Measurements from ENCODE around the gene TNFRSF8. TPM values are rescaled to one million over a fixed set of nuclear protein-coding genes. Genes with fewer than 3 reads are reported as not detected.

The TNFRSF8 gene
- total and polyA plus RNA-seq, 2 donors = 0.94 to 3.3 TPM

- WGBS = 85% methylated on average over 24 of the region's 24 CpGs
- H3K4me3 ChIP-seq (ENCODE audit: low read length in 2 of 2) = no peak overlapping the region
- peaks cover 35 to 81% of the 10 kb centered on the region in 2 donors for H3K4me1 ChIP-seq (ENCODE audit: control insufficient read depth in 2 of 2, insufficient read depth in 2 of 2, low read length in 2 of 2)
- H3K9me3 ChIP-seq (ENCODE audit: control insufficient read depth in 2 of 2, insufficient read depth in 1 of 2, low read length in 1 of 2) = no peaks in the 10 kb centered on the region
- no peaks in the 10 kb centered on the region for H3K36me3 ChIP-seq (ENCODE audit: control insufficient read depth in 2 of 2, insufficient read depth in 2 of 2, low read length in 1 of 2)
- no peaks in the 10 kb centered on the region for H3K27me3 ChIP-seq (ENCODE audit: control insufficient read depth in 2 of 2, insufficient read depth in 1 of 2, low read length in 1 of 2)
- DNase-seq (ENCODE audit: low read depth in 6 of 9, low spot score in 9 of 9) = peak in 1 of 9 donors; percentile 34
- H3K27ac ChIP-seq (ENCODE audit: low read depth in 1 of 2, low read length in 1 of 2) = peak overlapping the region; percentile 61 to 84
Measured at GRCh38 chr1:12177156-12177998, 114.3 kb downstream of the TNFRSF8 start.

GRCh38 chr1:12177999-12178441 is 114.9 kb downstream of the TNFRSF8 start:
- H3K4me3 ChIP-seq (ENCODE audit: low read length in 2 of 2) = no peak overlapping the region
- WGBS = 44% methylated on average over 14 of the region's 14 CpGs
- H3K27me3 ChIP-seq (ENCODE audit: control insufficient read depth in 2 of 2, insufficient read depth in 1 of 2, low read length in 1 of 2) = no peaks in the 10 kb centered on the region
- H3K36me3 ChIP-seq (ENCODE audit: control insufficient read depth in 2 of 2, insufficient read depth in 2 of 2, low read length in 1 of 2) = no peaks in the 10 kb centered on the region
- DNase-seq (ENCODE audit: low read depth in 6 of 9, low spot score in 9 of 9) = peak in 4 of 9 donors; percentile 38 to 74 (median 49)
- no peaks in the 10 kb centered on the region for H3K9me3 ChIP-seq (ENCODE audit: control insufficient read depth in 2 of 2, insufficient read depth in 1 of 2, low read length in 1 of 2)
- H3K27ac ChIP-seq (ENCODE audit: low read depth in 1 of 2, low read length in 1 of 2) = peak overlapping the region; percentile 61 to 84
- peaks cover 35 to 74% of the 10 kb centered on the region in 2 donors for H3K4me1 ChIP-seq (ENCODE audit: control insufficient read depth in 2 of 2, insufficient read depth in 2 of 2, low read length in 2 of 2)

GRCh38 chr1:12178511-12178910 is 115.4 kb downstream of the TNFRSF8 start:
- WGBS = 74% methylated on average over 11 of the region's 11 CpGs
- peak in 1 of 9 donors; percentile 25 for DNase-seq (ENCODE audit: low read depth in 6 of 9, low spot score in 9 of 9)
- H3K36me3 ChIP-seq (ENCODE audit: control insufficient read depth in 2 of 2, insufficient read depth in 2 of 2, low read length in 1 of 2) = no peaks in the 10 kb centered on the region
- H3K4me3 ChIP-seq (ENCODE audit: low read length in 2 of 2) = peak overlapping the region in 1 of 2 donors; percentile 15
- H3K27me3 ChIP-seq (ENCODE audit: control insufficient read depth in 2 of 2, insufficient read depth in 1 of 2, low read length in 1 of 2) = no peaks in the 10 kb centered on the region
- H3K27ac ChIP-seq (ENCODE audit: low read depth in 1 of 2, low read length in 1 of 2) = peak overlapping the region; percentile 61 to 84
- no peaks in the 10 kb centered on the region for H3K9me3 ChIP-seq (ENCODE audit: control insufficient read depth in 2 of 2, insufficient read depth in 1 of 2, low read length in 1 of 2)
- H3K4me1 ChIP-seq (ENCODE audit: control insufficient read depth in 2 of 2, insufficient read depth in 2 of 2, low read length in 2 of 2) = peaks cover 34 to 69% of the 10 kb centered on the region in 2 donors

GRCh38 chr1:12179111-12179519 is 116.0 kb downstream of the TNFRSF8 start:
- Histone ChIP-seq H3K27ac (ENCODE audit: low read depth in 1 of 2, low read length in 1 of 2) (peak overlapping the region; percentile 61 to 84), H3K27me3 (ENCODE audit: control insufficient read depth in 2 of 2, insufficient read depth in 1 of 2, low read length in 1 of 2) (no peaks in the 10 kb centered on the region), H3K4me1 (ENCODE audit: control insufficient read depth in 2 of 2, insufficient read depth in 2 of 2, low read length in 2 of 2) (peaks cover 31 to 67% of the 10 kb centered on the region in 2 donors), H3K36me3 (ENCODE audit: control insufficient read depth in 2 of 2, insufficient read depth in 2 of 2, low read length in 1 of 2) (no peaks in the 10 kb centered on the region), H3K4me3 (ENCODE audit: low read length in 2 of 2) (peak overlapping the region in 1 of 2 donors; percentile 15), H3K9me3 (ENCODE audit: control insufficient read depth in 2 of 2, insufficient read depth in 1 of 2, low read length in 1 of 2) (no peaks in the 10 kb centered on the region)
- 7% methylated on average over 17 of the region's 17 CpGs for WGBS
- DNase-seq (ENCODE audit: low read depth in 6 of 9, low spot score in 9 of 9) = peak in 7 of 9 donors; percentile 25 to 80 (median 44)

- DNase-seq (ENCODE audit: low read depth in 6 of 9, low spot score in 9 of 9) = no peak
- no peak overlapping the region for H3K4me3 ChIP-seq (ENCODE audit: low read length in 2 of 2)
- 96% methylated on average over 8 of the region's 8 CpGs for WGBS
Measured at GRCh38 chr1:12179676-12180075, 116.6 kb downstream of the TNFRSF8 start.

GRCh38 chr1:12180315-12180714 is 117.2 kb downstream of the TNFRSF8 start:
- Histone ChIP-seq H3K4me3 (ENCODE audit: low read length in 2 of 2) (no peak overlapping the region), H3K27ac (ENCODE audit: low read depth in 1 of 2, low read length in 1 of 2) (peak overlapping the region; percentile 17 to 68), H3K36me3 (ENCODE audit: control insufficient read depth in 2 of 2, insufficient read depth in 2 of 2, low read length in 1 of 2) (no peaks in the 10 kb centered on the region), H3K9me3 (ENCODE audit: control insufficient read depth in 2 of 2, insufficient read depth in 1 of 2, low read length in 1 of 2) (peaks cover 0 to 5% of the 10 kb centered on the region in 2 donors), H3K27me3 (ENCODE audit: control insufficient read depth in 2 of 2, insufficient read depth in 1 of 2, low read length in 1 of 2) (no peaks in the 10 kb centered on the region), H3K4me1 (ENCODE audit: control insufficient read depth in 2 of 2, insufficient read depth in 2 of 2, low read length in 2 of 2) (peaks cover 22 to 66% of the 10 kb centered on the region in 2 donors)
- DNase-seq (ENCODE audit: low read depth in 6 of 9, low spot score in 9 of 9) = no peak
- WGBS = 85% methylated on average over 10 of the region's 10 CpGs

More at GRCh38 chr1:12179676-12180075, 116.6 kb downstream of the TNFRSF8 start:
- peaks cover 26 to 66% of the 10 kb centered on the region in 2 donors for H3K4me1 ChIP-seq (ENCODE audit: control insufficient read depth in 2 of 2, insufficient read depth in 2 of 2, low read length in 2 of 2)
- no peaks in the 10 kb centered on the region for H3K36me3 ChIP-seq (ENCODE audit: control insufficient read depth in 2 of 2, insufficient read depth in 2 of 2, low read length in 1 of 2)
- H3K9me3 ChIP-seq (ENCODE audit: control insufficient read depth in 2 of 2, insufficient read depth in 1 of 2, low read length in 1 of 2) = peaks cover 0 to 1% of the 10 kb centered on the region in 2 donors
- H3K27ac ChIP-seq (ENCODE audit: low read depth in 1 of 2, low read length in 1 of 2) = peak overlapping the region; percentile 52 to 56
- H3K27me3 ChIP-seq (ENCODE audit: control insufficient read depth in 2 of 2, insufficient read depth in 1 of 2, low read length in 1 of 2) = no peaks in the 10 kb centered on the region

GRCh38 chr1:12180903-12181302 is 117.8 kb downstream of the TNFRSF8 start:
- whole genome bisulfite sequencing = 94% methylated on average over 7 of the region's 7 CpGs

GRCh38 chr1:12181568-12181967 is 118.5 kb downstream of the TNFRSF8 start:
- WGBS = 97% methylated on average over 7 of the region's 7 CpGs
- no peak overlapping the region for H3K4me3 ChIP-seq (ENCODE audit: low read length in 2 of 2)
- H3K4me1 ChIP-seq (ENCODE audit: control insufficient read depth in 2 of 2, insufficient read depth in 2 of 2, low read length in 2 of 2) = peaks cover 22 to 65% of the 10 kb centered on the region in 2 donors
- peaks cover 0 to 5% of the 10 kb centered on the region in 2 donors for H3K9me3 ChIP-seq (ENCODE audit: control insufficient read depth in 2 of 2, insufficient read depth in 1 of 2, low read length in 1 of 2)
- no peak for DNase-seq (ENCODE audit: low read depth in 6 of 9, low spot score in 9 of 9)
- no peaks in the 10 kb centered on the region for H3K36me3 ChIP-seq (ENCODE audit: control insufficient read depth in 2 of 2, insufficient read depth in 2 of 2, low read length in 1 of 2)
- H3K27me3 ChIP-seq (ENCODE audit: control insufficient read depth in 2 of 2, insufficient read depth in 1 of 2, low read length in 1 of 2) = no peaks in the 10 kb centered on the region
- no peak overlapping the region for H3K27ac ChIP-seq (ENCODE audit: low read depth in 1 of 2, low read length in 1 of 2)

More at GRCh38 chr1:12180903-12181302, 117.8 kb downstream of the TNFRSF8 start:
- H3K9me3 ChIP-seq (ENCODE audit: control insufficient read depth in 2 of 2, insufficient read depth in 1 of 2, low read length in 1 of 2) = peaks cover 0 to 5% of the 10 kb centered on the region in 2 donors
- no peaks in the 10 kb centered on the region for H3K27me3 ChIP-seq (ENCODE audit: control insufficient read depth in 2 of 2, insufficient read depth in 1 of 2, low read length in 1 of 2)
- H3K27ac ChIP-seq (ENCODE audit: low read depth in 1 of 2, low read length in 1 of 2) = peak overlapping the region; percentile 17 to 68
- DNase-seq (ENCODE audit: low read depth in 6 of 9, low spot score in 9 of 9) = no peak
- peaks cover 22 to 64% of the 10 kb centered on the region in 2 donors for H3K4me1 ChIP-seq (ENCODE audit: control insufficient read depth in 2 of 2, insufficient read depth in 2 of 2, low read length in 2 of 2)
- no peak overlapping the region for H3K4me3 ChIP-seq (ENCODE audit: low read length in 2 of 2)
- no peaks in the 10 kb centered on the region for H3K36me3 ChIP-seq (ENCODE audit: control insufficient read depth in 2 of 2, insufficient read depth in 2 of 2, low read length in 1 of 2)

- peaks cover 22 to 58% of the 10 kb centered on the region in 2 donors for H3K4me1 ChIP-seq (ENCODE audit: control insufficient read depth in 2 of 2, insufficient read depth in 2 of 2, low read length in 2 of 2)
- WGBS = 94% methylated on average over 4 of the region's 4 CpGs
- peak overlapping the region in 1 of 2 donors; percentile 26 for H3K27ac ChIP-seq (ENCODE audit: low read depth in 1 of 2, low read length in 1 of 2)
- no peaks in the 10 kb centered on the region for H3K36me3 ChIP-seq (ENCODE audit: control insufficient read depth in 2 of 2, insufficient read depth in 2 of 2, low read length in 1 of 2)
- H3K27me3 ChIP-seq (ENCODE audit: control insufficient read depth in 2 of 2, insufficient read depth in 1 of 2, low read length in 1 of 2) = no peaks in the 10 kb centered on the region
- H3K9me3 ChIP-seq (ENCODE audit: control insufficient read depth in 2 of 2, insufficient read depth in 1 of 2, low read length in 1 of 2) = peaks cover 0 to 5% of the 10 kb centered on the region in 2 donors
- DNase-seq (ENCODE audit: low read depth in 6 of 9, low spot score in 9 of 9) = no peak
- no peak overlapping the region for H3K4me3 ChIP-seq (ENCODE audit: low read length in 2 of 2)
Measured at GRCh38 chr1:12182410-12182984, 119.4 kb downstream of the TNFRSF8 start.

Data from thymus (tissue), 11 donors.